ENCODE measurements around the gene EMP3. TPM values are rescaled to one million over a fixed set of nuclear protein-coding genes. Genes with fewer than 3 reads are reported as not detected.

EMP3 gene
- total and polyA plus RNA-seq, 2 of the 4 experiments (the other 2 are of a cell fraction), result 147 to 632 TPM

- Histone ChIP-seq H3K9me3 (ENCODE audit: control insufficient read depth, insufficient read depth, low read length) (no peaks in the 10 kb centered on the region), H3K23ac (ENCODE audit: low read depth, low read length) (no peak overlapping the region), H4K20me1 (ENCODE audit: insufficient read depth, low read length) (no peaks in the 10 kb centered on the region), H2AK9ac (replicated peaks; ENCODE audit: low read depth, low read length, poor library complexity) (no peak overlapping the region), H2BK15ac (ENCODE audit: low read depth, low read length) (no peak overlapping the region), H3K27ac (ENCODE audit: insufficient read depth, low read length) (no peak overlapping the region), H3K14ac (replicated peaks; ENCODE audit: low read depth, low read length) (no peak overlapping the region), H2AFZ (replicated peaks; ENCODE audit: low read length, poor library complexity) (no peak overlapping the region), H3K56ac (ENCODE audit: extremely low read depth, insufficient read depth, low read length) (no peak overlapping the region), H3K4ac (ENCODE audit: low read depth, low read length) (no peak overlapping the region), H3K36me3 (ENCODE audit: control insufficient read depth, insufficient read depth, low read length) (no peaks in the 10 kb centered on the region), H4K91ac (ENCODE audit: insufficient read depth, low read depth, low read length) (no peak overlapping the region), H2BK5ac (ENCODE audit: low read depth, low read length, poor library complexity, severe bottlenecking) (no peak overlapping the region), H2BK120ac (ENCODE audit: low read depth, low read length) (no peak overlapping the region), H2BK20ac (ENCODE audit: low read depth, low read length) (no peak overlapping the region), H3K18ac (ENCODE audit: low read depth, low read length) (no peak overlapping the region), H3K4me3 (ENCODE audit: insufficient read depth, low read depth, low read length) (no peak overlapping the region), H3K9ac (ENCODE audit: low read depth, low read length) (no peak overlapping the region), H2AK5ac (ENCODE audit: low read depth, low read length) (no peak overlapping the region), H3K9me1 (ENCODE audit: insufficient read depth, low read length) (no peaks in the 10 kb centered on the region), H4K8ac (ENCODE audit: low read depth in 2 of 2, low read length in 2 of 2) (no peak overlapping the region), H3K4me1 (ENCODE audit: control insufficient read depth, insufficient read depth, low read length) (no peaks in the 10 kb centered on the region), H3K27me3 (ENCODE audit: control insufficient read depth, insufficient read depth, low read length) (peaks cover 14% of the 10 kb centered on the region), H3K79me1 (ENCODE audit: low read depth in 1 of 2, low read length in 2 of 2) (no peaks in the 10 kb centered on the region), H3K4me2 (ENCODE audit: low read depth, low read length) (no peak overlapping the region), H4K5ac (ENCODE audit: low read depth, low read length) (no peak overlapping the region)
- no peak for TF ChIP-seq RFX5 (IDR thresholded peaks at IDR 0.05; ENCODE audit: low read depth, low read length)
- no peak for TF ChIP-seq USF2 (IDR thresholded peaks at IDR 0.05; ENCODE audit: low read depth, low read length)
- no peak for TF ChIP-seq BHLHE40 (IDR thresholded peaks at IDR 0.05; ENCODE audit: low read depth, low read length)
- no peak for TF ChIP-seq SMC3 (IDR thresholded peaks at IDR 0.05; ENCODE audit: low read depth, low read length)
- TF ChIP-seq NFE2L2 (IDR thresholded peaks at IDR 0.05; ENCODE audit: low read depth, low read length), result no peak
- no peak for TF ChIP-seq RCOR1 (IDR thresholded peaks at IDR 0.05; ENCODE audit: insufficient replicate concordance, low read length)
- no peak for TF ChIP-seq CHD1 (IDR thresholded peaks at IDR 0.05; ENCODE audit: low read depth, low read length)
- no peak for TF ChIP-seq MAZ (IDR thresholded peaks at IDR 0.05; ENCODE audit: borderline replicate concordance, low read depth, low read length)
- no peak for TF ChIP-seq ELK1 (IDR thresholded peaks at IDR 0.05; ENCODE audit: borderline replicate concordance, low read depth, low read length)
- no peak for TF ChIP-seq CEBPB (IDR thresholded peaks at IDR 0.05; ENCODE audit: low read depth, low read length)
- no peak for TF ChIP-seq MAFK (IDR thresholded peaks at IDR 0.05; ENCODE audit: low read depth, low read length)
- TF ChIP-seq POLR2A (IDR thresholded peaks at IDR 0.05; ENCODE audit: low read depth, low read length), result no peak
- TF ChIP-seq RAD21 (IDR thresholded peaks at IDR 0.05; ENCODE audit: low read length), result no peak
- TF ChIP-seq MXI1 (IDR thresholded peaks at IDR 0.05; ENCODE audit: borderline replicate concordance, low read depth, low read length), result no peak
- no peak for TF ChIP-seq CTCF (conservative IDR thresholded peaks at IDR 0.05; ENCODE audit: low read depth, low read length)
- no peak for TF ChIP-seq FOS (IDR thresholded peaks at IDR 0.05; ENCODE audit: low read depth, low read length)
- in situ Hi-C loops (cut with MboI; ENCODE audit: low sequenced_read_pairs) (no loop called here), intact Hi-C loops (cut with micrococcal nuclease) (no loop called here), dilution Hi-C loops (cut with HindIII; ENCODE audit: low sequenced_read_pairs, unreplicated experiment) (no loop called here)
- CTCF ChIA-PET, result no interaction called here
- no TSS peak for BruUV-seq (replicated peaks)
- WGBS, 2 experiments (ENCODE audit: extremely low coverage in 2 of 2, insufficient read length in 1 of 2), result 90% methylated on average over 11 of the region's 12 CpGs; no CpG with 5 or more reads in 1 of the 2 experiments
- no peak for DNase-seq
- POLR2A ChIA-PET (ENCODE audit: unreplicated experiment), result no interaction called here
- ATAC-seq (ENCODE audit: low read depth), result no peak
Measured at GRCh38 chr19:48302600-48302959, 22.8 kb upstream of the EMP3 start.

All from IMR-90 (cell line).